ENCODE results near the gene SIGLEC8.

The SIGLEC8 gene

DNA sequence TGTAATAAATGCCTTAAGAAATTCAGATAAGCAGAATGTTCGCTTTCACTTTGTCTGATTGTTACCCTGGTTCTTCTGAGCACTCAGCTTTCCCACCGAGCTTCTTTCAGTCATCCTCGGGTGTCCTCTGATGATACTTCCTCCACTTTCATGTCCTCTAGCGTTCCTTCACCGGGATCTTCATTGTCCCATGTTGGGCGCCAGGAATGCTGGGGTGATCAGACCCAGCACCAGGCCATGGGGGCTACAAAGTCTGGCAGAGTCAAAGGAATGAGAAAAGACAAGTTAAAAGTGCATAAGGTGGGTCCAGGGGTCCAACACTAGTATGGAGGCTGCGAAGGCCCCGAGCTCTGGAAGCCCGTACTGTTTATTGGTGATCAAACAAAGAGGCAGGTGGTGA is 56.1 kb downstream of the SIGLEC8 start:
- DNase-seq, result no peak
- no peak for ATAC-seq

All from stimulated activated naive CD8-positive, alpha-beta T cell treated with anti-CD3 and anti-CD28 coated beads, Interleukin-15, Interleukin-2, amounts not matched to agents 100 U/mL and 50 U/mL, for 24 hours (primary cell).